Mucosa of rectum (tissue), 2 donors: ENCODE data around the gene MARCHF10.
"Not testable (repeated sequence)": the region's sequence is repeated elsewhere in the genome, so short reads cannot be mapped to it uniquely, and the experiment has no call there.

Experiments used
- H3K27ac ChIP-seq, 2 donors: one replicate each; pipeline ENCODE4 v1.7.0; 2013; ENCODE audit warnings: inconsistent platforms in 2 of 2, low read depth in 2 of 2, low read length in 2 of 2
- H3K27me3 ChIP-seq, 2 donors: one replicate each; pipeline ENCODE4 v1.7.0; 2013; ENCODE audit warnings: low read length in 2 of 2; ENCODE audit not compliant: control insufficient read depth in 2 of 2, insufficient read depth in 2 of 2
- H3K36me3 ChIP-seq, 2 donors: one replicate each; pipeline ENCODE4 v1.7.0; 2013; ENCODE audit warnings: low read length in 2 of 2; ENCODE audit not compliant: control insufficient read depth in 2 of 2, insufficient read depth in 2 of 2
- H3K4me1 ChIP-seq, 2 donors: one replicate each; pipeline ENCODE4 v1.7.0; 2013; ENCODE audit warnings: low read length in 2 of 2, mild to moderate bottlenecking in 1 of 2; ENCODE audit not compliant: control insufficient read depth in 2 of 2, insufficient read depth in 2 of 2
- H3K4me3 ChIP-seq, 2 donors: one replicate each; pipeline ENCODE4 v1.7.0; 2013; ENCODE audit warnings: low read length in 2 of 2
- H3K9ac ChIP-seq, 2 donors: one replicate each; pipeline ENCODE4 v1.7.0; 2013; ENCODE audit warnings: low read length in 2 of 2, low read depth in 1 of 2, mild to moderate bottlenecking in 1 of 2
- H3K9me3 ChIP-seq, 2 donors: one replicate each; pipeline ENCODE4 v1.7.0; 2013; ENCODE audit warnings: low read length in 2 of 2; ENCODE audit not compliant: control insufficient read depth in 2 of 2
- donor health status: healthy.
- donor health status: Normal muscosa, but diverticular disease.

MARCHF10 gene

DNA sequence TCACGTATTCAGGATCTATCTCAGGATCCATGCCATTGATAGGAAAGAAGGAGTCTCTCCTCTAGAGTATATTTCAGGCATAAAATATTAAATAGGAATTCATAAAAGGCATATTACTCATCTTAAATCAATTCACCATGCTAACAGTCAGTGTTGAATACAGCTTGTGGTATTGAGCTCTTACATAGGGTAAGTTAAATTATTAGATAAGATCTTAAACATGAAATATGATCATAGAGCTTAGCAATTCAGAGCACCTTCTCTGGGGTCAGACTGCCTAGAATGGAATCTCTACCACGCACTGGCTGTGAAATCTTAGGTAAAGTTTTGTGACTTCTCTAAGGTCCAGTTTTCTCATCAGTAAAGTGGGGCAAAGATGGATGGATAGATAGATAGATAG, 20.7 kb downstream of the MARCHF10 start:
- no peak overlapping the region for H3K27ac ChIP-seq
- no peak overlapping the region for H3K4me3 ChIP-seq
- no peaks in the 10 kb centered on the region for H3K9me3 ChIP-seq
- H3K36me3 ChIP-seq = no peaks in the 10 kb centered on the region
- peaks cover 0 to 4% of the 10 kb centered on the region in 2 donors for H3K4me1 ChIP-seq
- no peak overlapping the region for H3K9ac ChIP-seq
- H3K27me3 ChIP-seq = no peaks in the 10 kb centered on the region

DNA sequence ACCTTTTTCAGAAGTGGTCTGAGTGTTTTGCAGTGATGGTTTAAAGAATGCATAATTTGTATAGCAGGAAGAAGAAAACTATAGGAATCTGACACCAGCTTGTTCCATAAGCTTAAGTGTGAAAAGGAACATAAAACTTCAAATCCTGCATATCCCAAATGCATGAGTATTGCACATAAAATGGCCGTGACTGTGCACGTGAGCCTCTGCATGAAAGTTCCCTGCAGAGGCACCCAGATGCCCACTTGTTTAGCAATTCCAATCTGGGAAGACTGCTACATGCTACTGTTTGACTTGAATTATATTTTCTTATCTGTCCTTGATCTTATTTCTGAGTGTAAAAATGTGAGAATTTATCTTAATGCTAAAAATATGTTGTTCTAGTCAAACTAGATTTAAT, 21.5 kb downstream of the MARCHF10 start:
- Histone ChIP-seq H3K9me3 (no peaks in the 10 kb centered on the region), H3K27me3 (no peaks in the 10 kb centered on the region), H3K27ac (no peak overlapping the region), H3K4me1 (peaks cover 0 to 4% of the 10 kb centered on the region in 2 donors), H3K36me3 (no peaks in the 10 kb centered on the region), H3K4me3 (no peak overlapping the region), H3K9ac (no peak overlapping the region)

DNA sequence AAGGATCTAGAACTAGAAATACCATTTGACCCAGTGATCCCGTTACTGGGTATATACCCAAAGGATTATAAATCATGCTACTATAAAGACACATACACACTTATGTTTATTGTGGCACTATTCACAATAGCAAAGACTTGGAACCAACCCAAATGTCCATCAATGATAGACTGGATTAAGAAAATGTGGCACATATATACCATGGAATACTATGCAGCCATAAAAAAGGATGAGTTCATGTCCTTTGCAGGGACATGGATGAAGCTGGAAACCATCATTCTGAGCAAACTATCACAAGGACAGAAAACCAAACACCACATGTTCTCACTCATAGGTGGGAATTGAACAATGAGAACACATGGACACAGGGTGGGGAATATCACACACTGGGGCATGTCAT, 22.1 kb downstream of the MARCHF10 start:
- H3K9ac ChIP-seq, H3K27me3 ChIP-seq, H3K4me3 ChIP-seq, H3K4me1 ChIP-seq, H3K27ac ChIP-seq, H3K36me3 ChIP-seq, H3K9me3 ChIP-seq: not testable (repeated sequence)

DNA sequence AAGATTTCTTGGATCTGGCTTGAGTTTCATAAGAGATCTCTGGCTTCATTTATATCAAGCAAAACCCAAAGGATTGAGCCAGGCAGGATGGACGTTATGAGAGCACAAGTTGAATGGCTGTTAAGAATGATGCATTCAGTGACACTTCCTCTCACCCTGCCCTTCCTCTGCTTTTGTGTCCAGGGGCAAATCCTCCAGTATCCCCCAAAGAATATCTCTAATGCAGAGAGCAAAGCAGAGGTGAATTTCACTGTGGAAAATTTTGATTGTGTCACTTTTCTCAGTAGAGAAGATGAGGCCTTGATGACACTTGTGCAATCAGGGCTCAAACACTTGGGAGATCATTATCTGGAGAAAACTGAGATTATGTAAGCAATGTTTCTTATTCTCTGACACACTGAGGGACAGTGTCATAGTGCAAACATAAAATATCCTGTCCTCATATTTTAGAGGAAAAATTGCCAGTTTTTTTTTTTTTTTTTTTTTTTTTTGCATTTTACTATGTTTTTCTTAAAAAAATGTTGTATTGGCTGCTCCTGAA, 25.3 kb downstream of the MARCHF10 start:
- no peak overlapping the region for H3K9ac ChIP-seq
- no peaks in the 10 kb centered on the region for H3K4me1 ChIP-seq
- H3K4me3 ChIP-seq = no peak overlapping the region
- H3K27me3 ChIP-seq = no peaks in the 10 kb centered on the region
- no peak overlapping the region for H3K27ac ChIP-seq
- no peaks in the 10 kb centered on the region for H3K36me3 ChIP-seq
- no peaks in the 10 kb centered on the region for H3K9me3 ChIP-seq

DNA sequence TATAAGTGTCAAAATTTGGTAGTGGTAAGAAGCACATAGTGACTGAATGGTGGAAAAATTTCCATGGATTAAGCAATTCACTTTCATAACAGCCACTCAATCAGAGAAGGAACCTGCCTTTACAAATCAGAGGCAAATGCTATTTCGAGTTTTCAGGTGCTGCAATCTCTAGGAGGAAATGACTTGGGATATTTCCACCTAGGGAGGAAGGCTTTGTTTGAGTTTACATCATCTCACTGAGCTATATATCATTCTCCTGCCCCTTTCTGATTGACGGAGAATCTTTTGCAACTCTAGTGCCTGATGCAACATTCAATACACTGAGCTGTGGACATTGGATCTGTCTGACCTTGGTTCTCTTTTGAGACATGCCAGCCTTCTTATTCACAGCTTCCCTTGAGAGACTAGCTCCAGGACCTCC, 26.3 kb downstream of the MARCHF10 start:
- Histone ChIP-seq H3K27ac (no peak overlapping the region), H3K4me1 (no peaks in the 10 kb centered on the region), H3K36me3 (no peaks in the 10 kb centered on the region), H3K4me3 (no peak overlapping the region), H3K9ac (no peak overlapping the region), H3K27me3 (no peaks in the 10 kb centered on the region), H3K9me3 (no peaks in the 10 kb centered on the region)

DNA sequence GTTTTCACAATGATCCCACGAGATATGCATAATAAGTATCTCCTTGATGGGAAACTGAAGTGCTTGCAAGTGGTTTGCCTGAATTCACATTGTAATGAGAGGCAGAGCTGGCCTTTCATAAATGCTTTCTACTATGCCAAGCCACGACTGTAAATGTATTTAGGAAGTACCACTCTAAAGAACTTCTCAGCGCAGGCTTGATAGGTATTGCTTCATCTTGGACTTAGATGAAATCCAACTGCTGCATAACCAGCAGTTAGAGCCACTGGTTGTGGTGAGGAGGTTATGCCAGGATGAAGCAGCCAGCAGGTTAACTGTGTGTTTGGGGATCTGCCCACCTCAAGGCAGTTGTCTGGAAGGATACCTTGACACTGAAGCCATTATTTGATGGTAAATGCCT, 26.8 kb downstream of the MARCHF10 start:
- Histone ChIP-seq H3K4me3 (no peak overlapping the region), H3K4me1 (no peaks in the 10 kb centered on the region), H3K9ac (no peak overlapping the region), H3K27ac (no peak overlapping the region), H3K27me3 (no peaks in the 10 kb centered on the region), H3K9me3 (no peaks in the 10 kb centered on the region), H3K36me3 (no peaks in the 10 kb centered on the region)

DNA sequence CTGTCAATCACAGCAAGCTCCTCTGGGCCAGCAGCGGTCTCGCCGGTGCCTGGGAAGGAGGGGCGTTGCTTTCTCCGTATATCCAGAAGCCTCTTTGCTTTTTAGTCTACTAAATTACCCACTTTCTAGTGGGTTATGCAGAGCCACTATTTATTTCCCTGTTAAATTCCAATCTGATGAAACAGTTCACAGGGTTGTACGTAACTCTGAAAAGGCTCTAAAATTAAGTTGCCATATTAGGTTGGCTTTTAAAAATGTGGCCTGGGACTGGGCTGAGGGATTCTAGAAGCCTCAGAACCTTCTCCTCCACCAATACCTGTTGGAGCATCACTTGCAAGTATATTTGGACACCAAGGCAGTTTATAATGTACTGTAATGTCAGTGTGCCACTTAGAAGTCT, 27.2 kb downstream of the MARCHF10 start:
- Histone ChIP-seq H3K9ac (no peak overlapping the region), H3K4me3 (no peak overlapping the region), H3K27me3 (no peaks in the 10 kb centered on the region), H3K4me1 (no peaks in the 10 kb centered on the region), H3K9me3 (no peaks in the 10 kb centered on the region), H3K36me3 (no peaks in the 10 kb centered on the region), H3K27ac (no peak overlapping the region)

DNA sequence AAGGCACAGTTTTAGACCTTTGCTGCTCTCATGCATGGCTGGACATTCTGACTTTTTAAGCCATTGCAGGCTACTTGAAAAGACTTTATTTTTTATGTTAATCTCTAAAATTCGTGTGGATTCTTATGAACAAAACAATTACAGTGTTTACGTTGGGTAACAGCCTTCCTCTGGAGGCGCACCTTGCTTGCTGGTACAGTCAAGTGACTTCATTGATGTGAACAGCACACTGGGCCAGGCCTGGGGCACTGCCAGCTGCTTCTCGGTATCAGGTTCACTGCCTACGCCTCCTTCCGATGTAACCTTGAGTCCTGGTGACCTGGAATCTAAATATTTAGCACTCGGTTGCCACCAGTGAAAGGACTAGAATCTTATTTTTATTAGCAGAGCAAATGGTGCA, 27.8 kb downstream of the MARCHF10 start:
- Histone ChIP-seq H3K9me3 (no peaks in the 10 kb centered on the region), H3K27ac (no peak overlapping the region), H3K4me3 (no peak overlapping the region), H3K36me3 (no peaks in the 10 kb centered on the region), H3K9ac (no peak overlapping the region), H3K4me1 (no peaks in the 10 kb centered on the region), H3K27me3 (no peaks in the 10 kb centered on the region)

DNA sequence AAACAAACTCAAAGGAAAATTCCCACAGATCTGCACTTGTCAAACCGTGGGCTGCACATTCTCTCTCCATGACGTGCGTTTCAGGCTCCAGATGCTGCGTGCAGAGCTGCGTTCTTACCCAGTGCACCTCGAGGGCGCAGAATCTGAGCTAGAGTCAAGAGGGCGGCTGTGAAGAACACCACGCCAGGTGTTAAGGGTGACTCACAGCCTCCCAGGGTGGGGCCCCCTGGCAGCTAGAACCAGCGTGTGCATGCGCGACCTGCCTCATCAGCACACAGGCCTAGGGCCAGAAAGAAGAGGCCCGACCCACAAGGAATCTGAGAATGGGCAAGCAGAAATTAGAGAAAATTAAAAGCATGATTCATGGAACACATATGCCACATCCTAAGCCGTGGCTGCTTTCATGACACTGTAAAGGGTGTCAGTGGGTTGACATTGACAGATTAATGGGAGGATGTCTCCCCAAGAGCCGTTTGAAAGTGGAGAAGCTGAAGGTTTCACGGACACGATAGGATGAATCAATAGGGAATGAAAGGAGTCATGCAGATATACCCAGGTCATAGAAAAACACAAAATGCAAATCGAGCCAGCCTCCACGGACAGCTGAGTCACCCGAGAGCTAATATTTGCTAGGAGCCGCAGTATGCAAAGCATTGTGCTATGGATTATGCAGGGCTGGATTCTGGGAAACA, 29.0 kb downstream of the MARCHF10 start:
- H3K9ac ChIP-seq = no peak overlapping the region
- H3K4me3 ChIP-seq = no peak overlapping the region
- no peaks in the 10 kb centered on the region for H3K9me3 ChIP-seq
- H3K27me3 ChIP-seq = no peaks in the 10 kb centered on the region
- no peak overlapping the region for H3K27ac ChIP-seq
- H3K4me1 ChIP-seq = no peaks in the 10 kb centered on the region
- no peaks in the 10 kb centered on the region for H3K36me3 ChIP-seq

DNA sequence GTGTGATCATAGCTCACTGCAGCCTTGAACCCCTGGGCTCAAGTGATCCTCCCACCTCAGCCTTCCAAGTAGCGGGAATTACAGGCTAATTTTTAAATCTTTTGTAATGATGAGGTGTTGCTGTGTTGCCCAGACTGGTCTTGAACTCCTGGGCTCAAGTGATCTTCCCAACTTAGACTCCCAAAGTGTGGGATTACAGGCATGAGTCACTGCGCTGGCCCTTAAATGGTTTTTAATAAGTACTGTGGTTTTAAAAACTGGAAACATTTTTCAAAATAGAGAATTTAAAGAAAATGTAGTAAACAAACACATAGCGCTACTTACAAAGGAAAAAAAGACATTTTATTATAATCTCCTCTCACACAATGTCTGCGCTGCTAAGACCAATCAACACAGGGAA, 32.2 kb downstream of the MARCHF10 start:
- Histone ChIP-seq H3K27ac (no peak overlapping the region), H3K4me3 (no peak overlapping the region), H3K9ac (no peak overlapping the region), H3K9me3 (no peaks in the 10 kb centered on the region), H3K36me3 (no peaks in the 10 kb centered on the region), H3K27me3 (no peaks in the 10 kb centered on the region), H3K4me1 (no peaks in the 10 kb centered on the region)
